ENCODE measurements around the gene PDS5B. TPM values are rescaled to one million over a fixed set of nuclear protein-coding genes. Genes with fewer than 3 reads are reported as not detected.

The PDS5B gene
- total and polyA plus RNA-seq, 9 of the 15 experiments (the other 6 are each of a cell fraction or from before 2014, with no cell fraction given), result 6.2 to 23.7 (median 13.1) TPM

DNA sequence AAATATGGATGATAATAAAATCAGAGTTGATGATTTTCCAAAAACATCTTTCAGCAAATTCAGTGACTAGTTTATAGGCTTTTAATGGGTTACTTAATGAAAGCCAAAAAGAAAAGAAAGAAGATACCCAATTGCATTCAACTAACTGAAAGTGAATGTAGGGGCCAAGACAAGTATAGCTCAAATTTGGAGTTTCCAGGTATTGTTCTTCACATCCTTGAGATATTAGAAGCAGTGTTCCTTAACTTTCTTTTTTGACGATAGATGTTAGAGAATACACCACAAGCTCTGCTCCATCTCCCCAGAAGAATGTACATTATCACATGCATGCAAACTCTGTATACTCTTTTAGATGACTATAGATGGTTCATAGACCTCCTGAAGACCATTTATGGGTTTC is 43.6 kb downstream of the PDS5B start:
- TF ChIP-seq MIER1 (IDR thresholded peaks at IDR 0.05; ENCODE audit: low read depth) (no peak), SETDB1 (IDR thresholded peaks at IDR 0.05; ENCODE audit: low read length) (no peak), ZNF512 (tag; IDR thresholded peaks at IDR 0.05) (no peak), MCM2 (IDR thresholded peaks at IDR 0.05; ENCODE audit: low read depth) (no peak), MED1 (CRISPR knock-in tag; IDR thresholded peaks at IDR 0.05; ENCODE audit: borderline replicate concordance) (no peak)
- TF ChIP-seq, protein P1, sequence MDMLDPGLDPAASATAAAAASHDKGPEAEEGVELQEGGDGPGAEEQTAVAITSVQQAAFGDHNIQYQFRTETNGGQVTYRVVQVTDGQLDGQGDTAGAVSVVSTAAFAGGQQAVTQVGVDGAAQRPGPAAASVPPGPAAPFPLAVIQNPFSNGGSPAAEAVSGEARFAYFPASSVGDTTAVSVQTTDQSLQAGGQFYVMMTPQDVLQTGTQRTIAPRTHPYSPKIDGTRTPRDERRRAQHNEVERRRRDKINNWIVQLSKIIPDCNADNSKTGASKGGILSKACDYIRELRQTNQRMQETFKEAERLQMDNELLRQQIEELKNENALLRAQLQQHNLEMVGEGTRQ (CRISPR knock-in tag; IDR thresholded peaks at IDR 0.05), result no peak
- no peaks in the 10 kb centered on the region for H3K36me3 ChIP-seq (ENCODE audit: control insufficient read depth, insufficient read depth, low read length)
- 86% methylated on average over 1 of the region's 1 CpG for WGBS (ENCODE audit: insufficient coverage, low coverage, missing lambda C conversion rate)
- ATAC-seq (no peak), DNase-seq (ENCODE audit: extremely low read depth in 1 of 4, low spot score in 3 of 4) (no peak), FAIRE-seq (no peak)
- no peak overlapping the region for H3K27ac ChIP-seq (ENCODE audit: extremely low read depth, low read depth, low read length)
- no peak overlapping the region for H2AFZ ChIP-seq (ENCODE audit: low read depth, low read length)
- in situ Hi-C loops (cut with MboI) (no loop called here), intact Hi-C loops (cut with micrococcal nuclease) (no loop called here)
- CTCF ChIA-PET (ENCODE audit: low intra/inter-chr PET ratio), result no interaction called here
- no peaks in the 10 kb centered on the region for H4K20me1 ChIP-seq (replicated peaks; ENCODE audit: control insufficient read depth, insufficient read depth, low read length)
- POLR2A ChIA-PET, result no interaction called here
- no peak overlapping the region for H3K4me3 ChIP-seq
- no TSS peak for BruUV-seq (replicated peaks)
- no peaks in the 10 kb centered on the region for H3K9me3 ChIP-seq (replicated peaks; ENCODE audit: control insufficient read depth, insufficient read depth, low read depth, low read length)
- no peaks in the 10 kb centered on the region for H3K9me1 ChIP-seq (ENCODE audit: control insufficient read depth, insufficient read depth, low read length)
- peaks cover 73% of the 10 kb centered on the region for H3K79me2 ChIP-seq (ENCODE audit: control insufficient read depth, insufficient read depth, low read length)
- no peaks in the 10 kb centered on the region for H3K27me3 ChIP-seq (ENCODE audit: control insufficient read depth in 2 of 2, insufficient read depth in 2 of 2, low read length in 2 of 2)
- H3K9ac ChIP-seq (ENCODE audit: insufficient read depth in 1 of 2, low read depth in 2 of 2, low read length in 2 of 2), result no peak overlapping the region
- peaks cover 0 to 3% of the 10 kb centered on the region in 2 experiments; a peak in 3 of 5 replicates for H3K4me1 ChIP-seq (replicated peaks in 1 of 2; ENCODE audit: control insufficient read depth in 2 of 2, insufficient read depth in 2 of 2, low read length in 2 of 2)
- no peak overlapping the region for H3K4me2 ChIP-seq (ENCODE audit: insufficient read depth, low read length)
